HepG2 (cell line): ENCODE measurements around the gene ABCC3. TPM values are rescaled to one million over a fixed set of nuclear protein-coding genes. Genes with fewer than 3 reads are reported as not detected.
A peak's percentile ranks its signal among the peaks of the same experiment; 100 is the strongest.

Experiments used
- ARHGAP35 ChIP-seq: sonication (generic); formaldehyde crosslinking; IDR thresholded peaks from 2 replicates; pipeline ENCODE4 v1.9.0; 2022; ENCODE audit warnings: mild to moderate bottlenecking, inconsistent platforms, moderate library complexity, missing genetic modification reagents, borderline replicate concordance
- BRCA1 ChIP-seq: sonication (generic); formaldehyde crosslinking; IDR thresholded peaks from 2 replicates; pipeline ENCODE4 v1.4.0; 2020; ENCODE audit warnings: missing genetic modification reagents
- FOXA3 ChIP-seq: IDR thresholded peaks from 2 replicates; pipeline ENCODE4 v1.6.1; 2016; ENCODE audit warnings: missing genetic modification reagents, missing compliant biosample characterization
- HIVEP1 ChIP-seq: sonication (generic); formaldehyde crosslinking; IDR thresholded peaks from 2 replicates; pipeline ENCODE4 v1.4.0; 2020; ENCODE audit warnings: mild to moderate bottlenecking, missing genetic modification reagents
- HNF1B ChIP-seq: sonication (generic); formaldehyde crosslinking; IDR thresholded peaks from 2 replicates; pipeline ENCODE4 v1.5.1; 2020; ENCODE audit warnings: mild to moderate bottlenecking, moderate library complexity, missing genetic modification reagents
- HNRNPUL1 ChIP-seq: fragments of 200-400 bp; formaldehyde crosslinking; IDR thresholded peaks from 2 replicates; pipeline ENCODE4 v1.6.1; 2017; ENCODE audit warnings: low read depth, mild to moderate bottlenecking, low read length, moderate library complexity
- MATR3 ChIP-seq: sonication (generic); formaldehyde crosslinking; IDR thresholded peaks from 2 replicates; pipeline ENCODE4 v1.4.0; 2020; ENCODE audit warnings: missing genetic modification reagents
- MAX ChIP-seq: IDR thresholded peaks from 2 replicates; pipeline ENCODE4 v1.6.1; 2012; ENCODE audit warnings: inconsistent platforms
- MIER3 ChIP-seq: IDR thresholded peaks from 2 replicates; pipeline ENCODE4 v1.6.1; 2016; ENCODE audit warnings: missing compliant biosample characterization, borderline replicate concordance
- NFE2L2 ChIP-seq: fragments of 150-350 bp; IDR thresholded peaks from 2 replicates; pipeline ENCODE4 v1.6.1; 2014; ENCODE audit warnings: low read length
- RXRB ChIP-seq: IDR thresholded peaks from 2 replicates; pipeline ENCODE4 v1.6.1; 2016; ENCODE audit warnings: borderline replicate concordance, missing genetic modification reagents, missing compliant biosample characterization
- SMAD3 ChIP-seq: sonication (generic); formaldehyde crosslinking; IDR thresholded peaks from 2 replicates; pipeline ENCODE4 v1.4.0; 2020; ENCODE audit warnings: missing genetic modification reagents
- XBP1 ChIP-seq: sonication (generic); formaldehyde crosslinking; IDR thresholded peaks from 2 replicates; pipeline ENCODE4 v1.5.0; 2020; ENCODE audit warnings: missing genetic modification reagents
- ZBTB21 ChIP-seq: sonication (generic); formaldehyde crosslinking; IDR thresholded peaks from 2 replicates; pipeline ENCODE4 v1.4.0; 2020; ENCODE audit warnings: missing genetic modification reagents
- ZMYM2 ChIP-seq: sonication (generic); formaldehyde crosslinking; IDR thresholded peaks from 2 replicates; pipeline ENCODE4 v1.8.0; 2022; ENCODE audit warnings: mild to moderate bottlenecking, missing genetic modification reagents
- ZNF124 ChIP-seq: sonication (generic); formaldehyde crosslinking; IDR thresholded peaks from 2 replicates; pipeline ENCODE4 v1.4.0; 2020; ENCODE audit warnings: missing genetic modification reagents
- ZNF350 ChIP-seq: sonication (generic); formaldehyde crosslinking; IDR thresholded peaks from 2 replicates; pipeline ENCODE4 v1.4.0; 2020; ENCODE audit warnings: mild to moderate bottlenecking, low read depth, missing genetic modification reagents, borderline replicate concordance
- ZNF383 ChIP-seq: sonication (generic); formaldehyde crosslinking; IDR thresholded peaks from 2 replicates; pipeline ENCODE4 v1.4.0; 2020; ENCODE audit warnings: missing genetic modification reagents, mild to moderate bottlenecking, borderline replicate concordance
- ZNF441 ChIP-seq: sonication (generic); formaldehyde crosslinking; IDR thresholded peaks from 2 replicates; pipeline ENCODE4 v1.7.0; 2021; ENCODE audit warnings: missing genetic modification reagents, borderline replicate concordance
- ZNF558 ChIP-seq: sonication (generic); formaldehyde crosslinking; IDR thresholded peaks from 2 replicates; pipeline ENCODE4 v1.9.0; 2022; ENCODE audit warnings: mild to moderate bottlenecking, missing genetic modification reagents, borderline replicate concordance
- polyA plus RNA-seq, 8 experiments: library from polyadenylated mRNA; depleted of rRNA in 3 of 8; stranded (reverse) in 7 of 8; unstranded in 1 of 8; fragments of >200 nt; fragmentation: Illumina TruSeq in 4 of 8; extraction: Trizol in 4 of 8; gene quantifications; 2 replicates each; pipeline versions ENCODE4 v1.2.1 to v1.2.3, GENCODE V29; 2011 to 2016; ENCODE audit warnings: low read depth in 4 of 8, missing spikeins in 1 of 8, mixed read lengths in 1 of 8; ENCODE audit not compliant: insufficient read depth in 1 of 8
- total RNA-seq, 5 experiments: library from RNA; depleted of rRNA; stranded (reverse); fragments of >200 nt; fragmentation: Illumina TruSeq; extraction: Trizol; gene quantifications; 2 replicates each; pipeline ENCODE4 v1.2.3, GENCODE V29; 2016; ENCODE audit warnings: low read depth in 1 of 5
- TF ChIP-seq, protein P1 (sequence below): IDR thresholded peaks from 2 replicates; pipeline ENCODE4 v1.6.1; 2016; ENCODE audit warnings: mild to moderate bottlenecking
- TF ChIP-seq, protein P2 (sequence below): IDR thresholded peaks from 2 replicates; pipeline ENCODE4 v1.6.1; 2016
- TF ChIP-seq, protein P3 (sequence below): sonication (generic); formaldehyde crosslinking; IDR thresholded peaks from 2 replicates; pipeline ENCODE4 v1.9.0; 2022; ENCODE audit warnings: low read depth, missing genetic modification reagents

Gene ABCC3
- total and polyA plus RNA-seq, 2 of the 13 experiments (the other 11 are each of a cell fraction or from before 2014, with no cell fraction given): 25.2 to 50.7 TPM

- TF ChIP-seq HNRNPUL1: no peak
- TF ChIP-seq SMAD3 (CRISPR knock-in tag): peak; percentile 70; the same call in 1 of the 2 replicates
- 0 out of 2 replicates have a peak, but pooled peaks have one; percentile 17 for TF ChIP-seq HIVEP1 (CRISPR knock-in tag)
- TF ChIP-seq HNF1B (CRISPR knock-in tag): peak; percentile 87
- no peak for TF ChIP-seq XBP1 (CRISPR knock-in tag)
- TF ChIP-seq, protein P1, sequence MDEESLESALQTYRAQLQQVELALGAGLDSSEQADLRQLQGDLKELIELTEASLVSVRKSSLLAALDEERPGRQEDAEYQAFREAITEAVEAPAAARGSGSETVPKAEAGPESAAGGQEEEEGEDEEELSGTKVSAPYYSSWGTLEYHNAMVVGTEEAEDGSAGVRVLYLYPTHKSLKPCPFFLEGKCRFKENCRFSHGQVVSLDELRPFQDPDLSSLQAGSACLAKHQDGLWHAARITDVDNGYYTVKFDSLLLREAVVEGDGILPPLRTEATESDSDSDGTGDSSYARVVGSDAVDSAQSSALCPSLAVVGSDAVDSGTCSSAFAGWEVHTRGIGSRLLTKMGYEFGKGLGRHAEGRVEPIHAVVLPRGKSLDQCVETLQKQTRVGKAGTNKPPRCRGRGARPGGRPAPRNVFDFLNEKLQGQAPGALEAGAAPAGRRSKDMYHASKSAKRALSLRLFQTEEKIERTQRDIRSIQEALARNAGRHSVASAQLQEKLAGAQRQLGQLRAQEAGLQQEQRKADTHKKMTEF: peak; percentile 69
- 0 out of 2 replicates have a peak, but pooled peaks have one; percentile 26 for TF ChIP-seq ARHGAP35 (CRISPR knock-in tag)
- TF ChIP-seq ZNF383 (CRISPR knock-in tag): no peak
- peak; percentile 41 for TF ChIP-seq FOXA3 (CRISPR knock-in tag)
- no peak for TF ChIP-seq ZMYM2 (CRISPR knock-in tag)
- TF ChIP-seq, protein P2, sequence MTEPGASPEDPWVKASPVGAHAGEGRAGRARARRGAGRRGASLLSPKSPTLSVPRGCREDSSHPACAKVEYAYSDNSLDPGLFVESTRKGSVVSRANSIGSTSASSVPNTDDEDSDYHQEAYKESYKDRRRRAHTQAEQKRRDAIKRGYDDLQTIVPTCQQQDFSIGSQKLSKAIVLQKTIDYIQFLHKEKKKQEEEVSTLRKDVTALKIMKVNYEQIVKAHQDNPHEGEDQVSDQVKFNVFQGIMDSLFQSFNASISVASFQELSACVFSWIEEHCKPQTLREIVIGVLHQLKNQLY (CRISPR knock-in tag): 0 out of 2 replicates have a peak, but pooled peaks have one; percentile 11
- TF ChIP-seq ZNF558 (CRISPR knock-in tag): no peak
- TF ChIP-seq MAX: peak; percentile 31; the same call in 1 of the 2 replicates
- TF ChIP-seq MATR3: no peak
- no peak for TF ChIP-seq ZNF441 (CRISPR knock-in tag)
- TF ChIP-seq RXRB (CRISPR knock-in tag): peak; percentile 66; the same call in 1 of the 2 replicates
- TF ChIP-seq ZNF124 (CRISPR knock-in tag): peak; percentile 72; the same call in 1 of the 2 replicates
- no peak for TF ChIP-seq NFE2L2
- 0 out of 2 replicates have a peak, but pooled peaks have one; percentile 61 for TF ChIP-seq ZNF350 (CRISPR knock-in tag)
- TF ChIP-seq BRCA1 (CRISPR knock-in tag): no peak
- TF ChIP-seq ZBTB21 (CRISPR knock-in tag): no peak
- TF ChIP-seq, protein P3, sequence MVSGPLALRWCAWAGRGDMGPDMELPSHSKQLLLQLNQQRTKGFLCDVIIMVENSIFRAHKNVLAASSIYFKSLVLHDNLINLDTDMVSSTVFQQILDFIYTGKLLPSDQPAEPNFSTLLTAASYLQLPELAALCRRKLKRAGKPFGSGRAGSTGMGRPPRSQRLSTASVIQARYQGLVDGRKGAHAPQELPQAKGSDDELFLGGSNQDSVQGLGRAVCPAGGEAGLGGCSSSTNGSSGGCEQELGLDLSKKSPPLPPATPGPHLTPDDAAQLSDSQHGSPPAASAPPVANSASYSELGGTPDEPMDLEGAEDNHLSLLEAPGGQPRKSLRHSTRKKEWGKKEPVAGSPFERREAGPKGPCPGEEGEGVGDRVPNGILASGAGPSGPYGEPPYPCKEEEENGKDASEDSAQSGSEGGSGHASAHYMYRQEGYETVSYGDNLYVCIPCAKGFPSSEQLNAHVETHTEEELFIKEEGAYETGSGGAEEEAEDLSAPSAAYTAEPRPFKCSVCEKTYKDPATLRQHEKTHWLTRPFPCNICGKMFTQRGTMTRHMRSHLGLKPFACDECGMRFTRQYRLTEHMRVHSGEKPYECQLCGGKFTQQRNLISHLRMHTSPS: peak; percentile 99
- peak; percentile 74; the same call in 1 of the 2 replicates for TF ChIP-seq MIER3
These were observed 4.0 kb upstream of the ABCC3 start (continued) for GRCh38 chr17:50630524-50631194.
